ENCODE data around the gene AMOTL1. TPM values are rescaled to one million over a fixed set of nuclear protein-coding genes. Genes with fewer than 3 reads are reported as not detected.

AMOTL1 gene
- total and polyA plus RNA-seq, 2 donors from 2014 or later = 6.1 to 52.3 TPM

GRCh38 chr11:94721565-94722292, 46.4 kb upstream of the AMOTL1 start:
- no peaks in the 10 kb centered on the region for H3K4me1 ChIP-seq (ENCODE audit: control insufficient read depth in 2 of 3, insufficient read depth in 2 of 3, low read depth in 1 of 3, low read length in 3 of 3)
- intact Hi-C loops (cut with DNase I) = no loop called here
- DNase-seq (peak in 2 of 5 donors; percentile 37), FAIRE-seq (no peak)
- H3K9me3 ChIP-seq (ENCODE audit: control insufficient read depth in 2 of 3, insufficient read depth in 1 of 3, low read length in 3 of 3) = no peaks in the 10 kb centered on the region
- no peak overlapping the region for H3K9ac ChIP-seq (ENCODE audit: low read length in 3 of 3)
- no peaks in the 10 kb centered on the region for H3K36me3 ChIP-seq (ENCODE audit: control insufficient read depth in 2 of 3, insufficient read depth in 3 of 3, low read length in 3 of 3)
- no peak for TF ChIP-seq CTCF (IDR thresholded peaks at IDR 0.05; ENCODE audit: borderline replicate concordance, extremely low read depth, insufficient read depth)
- H3K4me3 ChIP-seq (ENCODE audit: low read length in 3 of 3) = no peak overlapping the region
- no peaks in the 10 kb centered on the region for H3K27me3 ChIP-seq (ENCODE audit: control insufficient read depth, insufficient read depth, low read length)
- no peak overlapping the region for H3K27ac ChIP-seq (ENCODE audit: low read depth in 2 of 2, low read length in 2 of 2)

- Histone ChIP-seq H3K9ac (ENCODE audit: low read length in 3 of 3) (no peak overlapping the region), H3K27ac (ENCODE audit: low read depth in 2 of 2, low read length in 2 of 2) (no peak overlapping the region), H3K9me3 (ENCODE audit: control insufficient read depth in 2 of 3, insufficient read depth in 1 of 3, low read length in 3 of 3) (no peaks in the 10 kb centered on the region), H3K4me3 (ENCODE audit: low read length in 3 of 3) (no peak overlapping the region), H3K27me3 (ENCODE audit: control insufficient read depth, insufficient read depth, low read length) (no peaks in the 10 kb centered on the region), H3K4me1 (ENCODE audit: control insufficient read depth in 2 of 3, insufficient read depth in 2 of 3, low read depth in 1 of 3, low read length in 3 of 3) (no peaks in the 10 kb centered on the region), H3K36me3 (ENCODE audit: control insufficient read depth in 2 of 3, insufficient read depth in 3 of 3, low read length in 3 of 3) (no peaks in the 10 kb centered on the region)
- DNase-seq (no peak), FAIRE-seq (no peak)
- intact Hi-C loops (cut with DNase I) = no loop called here
- TF ChIP-seq CTCF (IDR thresholded peaks at IDR 0.05; ENCODE audit: borderline replicate concordance, extremely low read depth, insufficient read depth) = no peak
Measured at GRCh38 chr11:94722735-94723134, 45.4 kb upstream of the AMOTL1 start.

GRCh38 chr11:94725097-94725496, 43.1 kb upstream of the AMOTL1 start:
- no peak for TF ChIP-seq CTCF (IDR thresholded peaks at IDR 0.05; ENCODE audit: borderline replicate concordance, extremely low read depth, insufficient read depth)
- Histone ChIP-seq H3K27ac (ENCODE audit: low read depth in 2 of 2, low read length in 2 of 2) (no peak overlapping the region), H3K36me3 (ENCODE audit: control insufficient read depth in 2 of 3, insufficient read depth in 3 of 3, low read length in 3 of 3) (no peaks in the 10 kb centered on the region), H3K4me3 (ENCODE audit: low read length in 3 of 3) (no peak overlapping the region), H3K9ac (ENCODE audit: low read length in 3 of 3) (no peak overlapping the region), H3K9me3 (ENCODE audit: control insufficient read depth in 2 of 3, insufficient read depth in 1 of 3, low read length in 3 of 3) (no peaks in the 10 kb centered on the region), H3K27me3 (ENCODE audit: control insufficient read depth, insufficient read depth, low read length) (no peaks in the 10 kb centered on the region), H3K4me1 (ENCODE audit: control insufficient read depth in 2 of 3, insufficient read depth in 2 of 3, low read depth in 1 of 3, low read length in 3 of 3) (no peaks in the 10 kb centered on the region)
- DNase-seq (no peak), FAIRE-seq (no peak)
- intact Hi-C loops (cut with DNase I) = no loop called here
